PFSK-1 (cell line): ENCODE data around the gene SCLY.

Source experiments
- FOXP2 ChIP-seq: optimal IDR thresholded peaks from 2 replicates; pipeline ENCODE3; 2011; ENCODE audit warnings: borderline replicate concordance, control low read depth, inconsistent platforms; ENCODE audit not compliant: insufficient read depth; ENCODE audit errors: extremely low read length, extremely low read depth
- POLR2AphosphoS5 ChIP-seq: IDR thresholded peaks from 2 replicates; pipeline ENCODE4 v1.6.1; 2012; ENCODE audit warnings: low read depth, mild to moderate bottlenecking, control low read depth, low read length, moderate library complexity
- REST ChIP-seq, 2 experiments: IDR thresholded peaks; 2 replicates each; pipeline versions ENCODE4 v1.6.1 to v1.8.0; 2011 to 2012; ENCODE audit warnings: low read depth in 2 of 2, low read length in 2 of 2, control low read depth in 1 of 2, inconsistent platforms in 1 of 2, mild to moderate bottlenecking in 1 of 2, moderate library complexity in 1 of 2; ENCODE audit not compliant: insufficient read depth in 1 of 2
- SIN3A ChIP-seq: IDR thresholded peaks from 2 replicates; pipeline ENCODE4 v1.6.1; 2012; ENCODE audit warnings: mild to moderate bottlenecking, low read length, moderate library complexity, borderline replicate concordance; ENCODE audit not compliant: insufficient read depth
- TAF1 ChIP-seq: IDR thresholded peaks from 2 replicates; pipeline ENCODE4 v1.6.1; 2012; ENCODE audit warnings: low read length, control low read depth, borderline replicate concordance; ENCODE audit not compliant: insufficient read depth

SCLY gene

GRCh38 chr2:238046725-238047270 lies 14.0 kb upstream of the SCLY start:
- no peak for TF ChIP-seq TAF1
- TF ChIP-seq FOXP2, result no peak
- no peak for TF ChIP-seq REST (IDR thresholded peaks at IDR 0.05; ENCODE audit: insufficient read depth in 1 of 2, low read depth in 2 of 2, low read length in 2 of 2)
- no peak for TF ChIP-seq POLR2AphosphoS5
- no peak for TF ChIP-seq SIN3A

- TF ChIP-seq SIN3A, result no peak
- no peak for TF ChIP-seq FOXP2
- no peak for TF ChIP-seq REST (IDR thresholded peaks at IDR 0.05; ENCODE audit: insufficient read depth in 1 of 2, low read depth in 2 of 2, low read length in 2 of 2)
- no peak for TF ChIP-seq POLR2AphosphoS5
- no peak for TF ChIP-seq TAF1
These were observed 7.5 kb upstream of the SCLY start for GRCh38 chr2:238053191-238053776.

GRCh38 chr2:238055841-238056240 lies 5.0 kb upstream of the SCLY start:
- no peak for TF ChIP-seq POLR2AphosphoS5
- no peak for TF ChIP-seq REST (IDR thresholded peaks at IDR 0.05; ENCODE audit: insufficient read depth in 1 of 2, low read depth in 2 of 2, low read length in 2 of 2)
- no peak for TF ChIP-seq FOXP2
- TF ChIP-seq TAF1, result no peak
- no peak for TF ChIP-seq SIN3A

GRCh38 chr2:238059505-238059904 lies 1.3 kb upstream of the SCLY start:
- TF ChIP-seq POLR2AphosphoS5 (no peak), SIN3A (no peak), FOXP2 (no peak), TAF1 (no peak), REST (IDR thresholded peaks at IDR 0.05; ENCODE audit: insufficient read depth in 1 of 2, low read depth in 2 of 2, low read length in 2 of 2) (no peak)
